GM18508 (cell line): Measurements from ENCODE around the gene TRPV3.
A peak's percentile ranks its signal among the peaks of the same experiment; 100 is the strongest.
"Not testable (repeated sequence)": the region's sequence is repeated elsewhere in the genome, so short reads cannot be mapped to it uniquely, and the experiment has no call there.

Experiments
- ATAC-seq: cut with Tn5 transposase; IDR thresholded peaks from one replicate; pipeline ENCODE4 v1.9.1; 2021; ENCODE audit warnings: moderate number of reproducible peaks; ENCODE audit not compliant: insufficient read depth, unreplicated experiment

The TRPV3 gene

GRCh38 chr17:3574231-3574630, 16.6 kb upstream of the TRPV3 start:
- ATAC-seq = no peak

GRCh38 chr17:3573246-3574100, 15.9 kb upstream of the TRPV3 start:
- ATAC-seq = no peak

GRCh38 chr17:3572231-3572630, 14.6 kb upstream of the TRPV3 start:
- ATAC-seq = no peak

- ATAC-seq = no peak
These were observed 13.7 kb upstream of the TRPV3 start for GRCh38 chr17:3571043-3571900.

GRCh38 chr17:3569534-3570137, 12.0 kb upstream of the TRPV3 start:
- ATAC-seq = no peak

- no peak for ATAC-seq
These were observed 8.9 kb upstream of the TRPV3 start for GRCh38 chr17:3566551-3566950.

GRCh38 chr17:3565143-3565542, 7.5 kb upstream of the TRPV3 start:
- no peak for ATAC-seq

GRCh38 chr17:3564241-3564640, 6.6 kb upstream of the TRPV3 start:
- not testable (repeated sequence) for ATAC-seq

- ATAC-seq = no peak
These were observed 1.6 kb upstream of the TRPV3 start for GRCh38 chr17:3559270-3559645.

- peak; percentile 48 for ATAC-seq
These were observed 1.1 kb upstream of the TRPV3 start for GRCh38 chr17:3558603-3559269.

GRCh38 chr17:3556916-3557767, 470 bp downstream of the TRPV3 start:
- no peak for ATAC-seq

GRCh38 chr17:3556239-3556915, 1.2 kb downstream of the TRPV3 start:
- ATAC-seq = no peak

GRCh38 chr17:3555189-3555796, 2.3 kb downstream of the TRPV3 start:
- ATAC-seq = no peak

- no peak for ATAC-seq
These were observed 3.2 kb downstream of the TRPV3 start for GRCh38 chr17:3554440-3554839.

GRCh38 chr17:3553419-3554401, 3.9 kb downstream of the TRPV3 start:
- no peak for ATAC-seq

GRCh38 chr17:3552916-3553315, 4.7 kb downstream of the TRPV3 start:
- no peak for ATAC-seq

- ATAC-seq = no peak
These were observed 6.4 kb downstream of the TRPV3 start for GRCh38 chr17:3551189-3551588.
